GM19452 (cell line): ENCODE measurements around the gene PRKAG2.
"Not testable (repeated sequence)": the region's sequence is repeated elsewhere in the genome, so short reads cannot be mapped to it uniquely, and the experiment has no call there.

ENCODE experiments used
- ATAC-seq: cut with Tn5 transposase; IDR thresholded peaks from one replicate; pipeline ENCODE4 v1.9.1; 2021; ENCODE audit not compliant: unreplicated experiment

Gene PRKAG2

DNA sequence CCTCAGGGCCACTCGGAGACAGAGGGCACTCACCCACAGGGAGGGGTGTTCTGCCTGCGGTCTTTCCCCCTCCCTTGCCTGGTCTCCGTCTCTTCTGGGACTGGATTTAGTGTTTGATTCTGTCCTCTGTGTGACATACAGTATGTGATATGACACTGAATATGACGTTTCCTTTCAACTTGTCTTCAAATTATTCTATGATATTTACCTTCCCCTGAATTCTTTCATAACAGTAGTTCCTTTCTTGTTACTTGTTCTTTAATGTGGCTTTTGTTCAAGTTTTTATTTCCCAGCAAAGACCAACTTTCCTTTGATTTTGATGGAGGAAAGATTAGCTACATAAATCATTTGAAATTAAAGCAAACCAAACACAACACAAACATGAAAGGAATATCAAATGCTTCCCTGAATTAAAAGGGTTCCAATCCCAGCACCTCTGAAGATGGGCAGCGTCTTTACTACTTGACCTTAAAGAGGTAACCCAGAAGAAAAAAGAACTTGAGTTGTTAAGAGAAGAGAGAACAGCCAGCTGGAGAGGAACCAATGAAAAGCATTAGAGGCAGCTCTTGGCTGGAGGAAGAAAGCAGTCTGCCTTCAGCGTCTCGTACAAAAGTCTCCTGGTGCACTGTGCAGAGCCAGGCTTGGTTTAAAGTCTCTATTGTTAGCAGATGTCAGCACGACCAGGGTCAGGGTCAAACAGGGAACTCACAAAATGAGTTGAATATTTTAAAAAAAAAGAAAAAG lies 338.9 kb downstream of the PRKAG2 start:
- no peak for ATAC-seq

DNA sequence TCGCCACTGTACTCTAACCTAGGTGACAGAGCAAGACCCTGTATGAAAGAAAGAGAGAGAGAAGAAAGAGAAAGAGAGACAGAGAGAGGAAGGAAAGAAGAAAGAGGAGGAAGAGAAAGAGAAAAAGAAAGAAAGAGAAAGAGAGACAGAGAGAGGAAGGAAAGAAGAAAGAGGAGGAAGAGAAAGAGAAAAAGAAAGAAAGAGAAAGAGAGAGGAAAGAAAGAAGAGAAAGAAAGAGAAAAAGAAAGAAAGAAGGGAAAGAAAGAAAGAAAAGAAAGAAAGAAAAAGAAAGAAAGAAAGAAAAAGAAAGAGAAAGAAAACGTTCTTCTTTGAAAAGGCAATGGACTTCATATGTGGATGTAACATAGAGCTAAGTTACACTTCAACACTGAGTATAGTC lies 340.7 kb downstream of the PRKAG2 start:
- not testable (repeated sequence) for ATAC-seq

DNA sequence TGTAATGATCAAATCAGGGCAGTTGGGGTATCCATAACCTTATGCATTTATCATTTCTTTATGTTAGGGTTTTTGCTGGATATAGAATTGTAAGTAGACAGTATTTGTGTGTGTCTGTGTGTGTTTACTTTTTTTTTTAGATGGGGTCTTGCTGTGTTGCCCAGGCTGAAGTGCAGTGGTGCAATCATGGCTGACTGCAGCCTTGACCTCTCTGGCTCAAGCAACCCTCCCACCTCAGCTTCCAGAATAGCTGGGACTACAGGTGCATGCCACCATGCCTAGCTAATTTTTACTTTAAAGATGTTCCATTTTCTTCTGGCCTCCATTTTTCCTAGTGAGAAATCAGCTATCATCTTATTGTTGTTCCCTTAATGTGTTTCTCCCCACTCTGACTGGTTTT lies 347.1 kb downstream of the PRKAG2 start:
- ATAC-seq = no peak

DNA sequence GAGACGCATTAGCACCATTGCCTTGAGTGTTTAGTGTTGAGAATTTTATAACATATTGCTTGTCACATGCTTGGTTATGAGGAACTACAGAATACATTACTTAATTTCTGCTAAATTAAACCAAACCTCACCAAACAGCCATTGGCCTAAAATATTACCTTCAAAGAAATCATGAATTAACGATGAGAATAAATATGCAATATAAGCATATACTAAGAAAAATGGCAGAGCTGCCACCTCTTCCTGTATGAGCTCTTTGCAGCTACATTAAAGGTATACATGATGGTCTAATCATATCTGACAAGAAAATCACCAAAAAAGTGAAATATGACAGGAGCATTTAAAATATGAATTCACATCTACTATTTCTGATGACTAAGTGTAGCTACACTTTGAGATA lies 352.1 kb downstream of the PRKAG2 start:
- no peak for ATAC-seq

DNA sequence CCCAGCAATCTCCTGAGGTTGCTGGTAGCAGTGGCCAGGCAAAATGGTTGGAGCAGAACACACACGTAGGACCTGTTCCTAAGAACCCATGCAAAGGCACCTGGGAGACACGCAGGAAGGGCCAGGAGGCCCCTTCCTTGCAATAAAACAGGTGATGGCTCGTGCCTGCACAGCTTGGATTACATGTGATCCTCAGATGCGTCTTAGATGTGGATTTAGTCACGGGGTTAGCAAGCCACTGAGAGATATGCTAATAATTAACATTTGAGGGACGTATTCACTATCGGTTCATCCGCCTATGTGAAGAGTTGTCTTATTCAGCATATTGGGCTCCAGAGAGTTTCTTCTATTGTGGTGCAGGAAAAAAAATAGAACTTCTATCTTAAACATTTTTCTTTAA lies 352.6 kb downstream of the PRKAG2 start:
- ATAC-seq = no peak

DNA sequence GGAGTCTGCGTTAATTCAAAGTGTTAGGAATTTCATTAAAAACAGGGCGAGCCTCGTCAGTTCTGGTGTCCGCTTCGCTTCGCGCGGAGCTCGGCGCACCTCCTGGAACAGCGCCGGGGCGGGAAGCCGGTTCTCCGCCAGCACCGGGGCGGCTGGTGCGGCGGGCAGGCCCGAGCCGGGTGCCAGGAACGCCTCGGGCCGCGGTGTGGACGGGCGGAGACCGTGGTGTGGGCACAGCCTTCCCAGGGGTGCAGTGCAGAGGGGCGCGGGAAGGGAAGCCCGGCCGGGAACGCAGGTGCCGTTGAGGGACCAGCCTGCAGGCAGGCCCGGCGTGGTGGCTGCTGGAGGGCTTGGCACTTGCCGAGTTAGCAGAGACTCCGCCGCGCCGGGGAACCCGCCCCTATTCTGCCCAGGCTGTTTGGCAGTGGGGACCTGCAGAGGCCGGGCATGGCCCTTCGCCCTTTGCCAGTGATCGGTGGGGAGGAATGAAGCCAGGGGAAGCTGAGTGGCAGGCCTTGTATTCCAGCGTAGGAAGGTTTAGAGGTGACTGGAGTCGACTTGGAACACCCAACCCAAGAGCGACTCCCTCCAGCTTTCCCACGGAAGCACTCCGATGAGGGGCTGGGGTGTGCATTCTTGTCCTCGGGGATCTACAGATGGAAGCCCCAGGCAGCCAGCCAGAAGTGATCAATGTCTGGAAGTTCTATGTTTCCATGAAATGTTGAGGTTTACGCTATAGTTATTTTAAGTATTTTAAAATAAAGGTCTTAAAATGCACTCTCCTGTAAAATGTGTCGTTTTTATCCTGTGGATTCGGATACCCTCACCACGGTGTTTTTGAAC lies 356.3 kb downstream of the PRKAG2 start:
- peak; percentile 2 for ATAC-seq

GRCh38 chr7:151519765-151520418 lies 357.0 kb downstream of the PRKAG2 start, which contains the start of gene RHEB:
Gene RHEB (minus strand): TSS chr7:151519895. CDS start chr7:151519511, 384 bp downstream.
- peak; percentile 75 for ATAC-seq

DNA sequence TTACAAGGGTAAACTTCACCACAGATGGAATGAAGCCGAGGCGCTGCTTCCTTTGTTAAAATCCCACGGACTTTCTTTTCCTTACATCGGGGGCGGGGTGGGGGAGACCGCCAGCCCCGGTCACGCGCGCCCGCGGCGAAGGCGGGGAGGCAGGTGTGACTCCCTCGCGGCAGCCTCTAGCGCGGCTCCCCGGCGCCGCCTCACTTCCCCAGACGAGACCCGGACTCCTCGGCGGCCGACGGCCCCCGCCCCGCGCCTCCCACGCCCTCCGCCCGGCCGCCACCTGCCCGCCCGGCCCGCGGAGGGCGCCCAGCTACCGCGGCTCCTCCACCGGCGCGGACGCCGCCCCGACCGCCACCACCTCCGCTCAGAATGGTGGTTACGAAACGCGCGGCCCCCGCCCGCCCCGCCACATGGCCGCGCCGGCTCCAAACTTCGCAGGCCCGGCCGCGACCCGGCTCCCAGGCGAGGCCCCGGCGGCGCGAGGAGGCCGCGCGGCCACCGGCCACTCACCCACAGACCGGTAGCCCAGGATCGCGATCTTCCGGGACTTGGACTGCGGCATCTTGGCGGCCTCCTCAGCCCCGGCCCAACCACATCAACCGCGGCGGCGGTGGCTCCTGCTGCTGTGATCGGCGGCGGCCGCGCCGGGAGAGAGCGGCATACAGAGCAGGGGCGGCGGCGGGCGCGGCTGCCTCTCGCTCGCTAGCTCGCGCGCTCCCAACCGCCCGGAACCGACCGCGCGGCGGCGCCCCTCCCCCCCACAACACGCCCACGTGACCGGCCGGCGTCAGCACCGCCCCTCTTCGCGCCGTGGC lies 357.8 kb downstream of the PRKAG2 start:
- ATAC-seq = peak; percentile 44

DNA sequence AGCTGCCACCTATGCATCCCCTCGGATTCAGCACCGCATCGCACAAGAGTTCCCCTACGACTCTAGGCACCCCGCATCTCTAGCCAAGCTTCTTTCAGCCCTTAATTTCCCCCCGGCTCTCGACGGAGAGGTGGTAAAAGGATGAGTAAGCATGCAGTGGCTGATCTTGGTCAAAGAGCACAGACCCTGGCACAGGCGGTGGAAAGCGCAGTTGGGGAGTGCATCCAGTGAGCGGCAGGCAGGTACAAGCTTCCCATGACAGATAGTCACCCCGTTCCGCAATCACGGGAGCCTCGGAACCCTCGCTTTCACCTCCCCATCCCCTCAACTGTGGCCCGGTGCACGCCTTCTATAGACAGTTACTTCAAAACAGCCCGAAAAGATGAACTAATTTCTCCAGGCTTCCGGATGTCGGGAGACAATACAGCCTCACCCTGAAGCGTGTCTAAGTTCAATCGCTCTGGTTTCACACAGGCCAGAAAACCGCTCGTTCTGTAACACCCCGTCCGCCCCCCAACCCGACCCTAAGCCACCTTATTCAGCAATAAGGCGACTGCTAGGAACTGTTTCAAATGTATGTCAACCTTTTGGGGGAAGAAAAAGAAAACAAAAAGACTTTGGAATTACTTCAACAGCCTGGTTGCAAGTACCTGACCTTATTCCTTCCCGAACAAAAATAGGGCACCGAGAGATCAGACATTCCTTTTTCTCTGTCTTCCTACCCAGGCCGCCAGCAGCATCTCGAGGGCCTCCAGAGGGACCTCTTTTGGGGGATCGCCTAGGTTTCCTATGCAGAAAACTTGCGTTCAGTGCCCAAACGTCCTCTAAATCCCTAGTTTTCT lies 358.6 kb downstream of the PRKAG2 start:
- no peak for ATAC-seq

GRCh38 chr7:151517601-151518104 lies 359.3 kb downstream of the PRKAG2 start:
- ATAC-seq = no peak

GRCh38 chr7:151515276-151515565 lies 361.7 kb downstream of the PRKAG2 start:
- ATAC-seq = no peak

DNA sequence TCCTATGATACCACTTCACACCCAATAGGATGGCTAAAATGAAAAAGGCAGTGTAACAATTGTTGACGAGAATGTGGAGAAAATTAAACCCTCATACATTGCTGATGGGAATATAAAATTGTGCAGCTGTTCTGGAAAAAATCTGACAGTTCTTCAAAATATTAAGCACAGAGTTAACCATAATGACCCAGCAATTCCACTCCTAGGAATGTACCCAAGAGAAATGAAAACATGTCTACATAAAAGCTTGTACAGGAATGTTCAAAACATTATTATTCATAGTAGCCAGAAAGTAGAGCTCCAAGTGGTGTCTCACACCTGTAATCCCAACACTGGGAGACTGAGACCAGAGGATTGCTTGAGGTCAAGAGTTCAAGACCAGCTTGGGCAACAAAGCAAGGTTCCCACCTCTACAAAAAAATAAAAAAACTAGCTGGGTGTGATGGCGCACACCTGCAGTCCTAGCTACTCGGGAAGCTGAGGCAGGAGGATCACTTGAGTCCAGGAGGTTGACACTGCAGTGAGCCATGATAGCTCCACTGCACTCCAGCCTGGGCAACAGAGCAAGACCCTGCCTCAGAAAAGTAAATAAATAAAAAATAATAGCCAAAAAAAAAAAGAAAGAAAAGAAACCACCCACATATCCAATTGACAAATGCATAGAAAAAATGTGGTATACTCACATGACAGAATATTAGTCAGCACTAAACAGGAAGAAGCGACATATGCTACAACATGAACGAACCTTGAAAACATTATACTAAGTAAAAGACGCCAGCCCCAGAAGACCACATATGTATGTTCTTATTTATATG lies 362.2 kb downstream of the PRKAG2 start:
- no peak for ATAC-seq

- no peak for ATAC-seq
Measured at GRCh38 chr7:151513133-151513532, 363.8 kb downstream of the PRKAG2 start.

DNA sequence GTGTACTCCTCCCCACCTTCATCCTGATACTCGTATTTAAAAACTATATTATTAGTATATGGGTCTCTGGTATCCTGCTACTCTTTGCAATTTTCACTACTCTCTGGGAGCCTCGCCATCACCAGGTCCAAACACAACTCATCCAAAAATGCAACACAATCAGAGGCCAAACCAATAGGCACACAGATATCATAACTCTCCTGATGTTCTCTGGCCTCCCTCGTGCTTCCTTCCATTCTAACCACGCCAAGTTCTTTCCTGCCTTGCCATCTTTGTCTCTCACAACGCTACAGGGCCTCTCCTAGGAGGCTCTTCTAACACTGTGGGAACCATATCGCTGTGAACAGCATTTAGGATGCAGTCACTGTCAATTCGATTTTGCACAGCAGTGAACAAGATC lies 364.6 kb downstream of the PRKAG2 start:
- no peak for ATAC-seq

DNA sequence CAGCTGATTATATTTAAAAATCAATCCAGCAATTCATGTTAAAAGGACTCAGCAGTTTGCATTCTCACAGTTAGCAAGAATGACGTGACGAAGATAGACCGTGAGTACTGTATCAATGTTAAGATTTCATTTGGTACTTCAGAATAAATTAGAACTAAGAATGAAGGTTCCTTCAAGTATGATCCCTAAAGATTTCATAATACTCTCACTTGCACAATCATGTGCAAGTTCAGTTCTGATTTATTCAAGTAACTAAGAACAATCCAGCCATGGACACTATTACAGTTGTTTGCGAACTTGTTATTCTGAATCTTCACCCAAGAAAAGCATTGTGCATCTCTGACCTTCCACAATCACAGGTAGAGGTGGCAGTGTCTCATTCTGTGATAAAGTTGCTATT lies 365.0 kb downstream of the PRKAG2 start:
- no peak for ATAC-seq

DNA sequence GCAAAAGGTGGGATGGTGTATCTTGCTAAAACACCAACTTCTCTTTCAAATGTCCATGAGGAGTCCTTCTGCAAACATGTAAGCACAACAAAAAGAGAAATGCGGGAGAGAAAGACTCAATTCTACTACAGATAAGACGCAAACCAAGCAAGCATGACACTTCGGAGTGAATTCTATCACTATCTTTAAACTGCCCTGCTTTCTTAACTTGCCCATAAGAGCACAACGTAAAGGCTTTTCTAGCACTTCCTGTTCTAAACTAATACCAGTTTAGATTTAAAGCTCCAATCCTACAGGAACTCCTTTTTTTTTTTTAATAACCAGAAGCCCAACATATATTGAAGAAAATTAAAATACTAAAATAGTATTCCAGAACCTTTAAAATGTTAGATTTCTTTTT lies 365.6 kb downstream of the PRKAG2 start:
- ATAC-seq = no peak

GRCh38 chr7:151509670-151510333 lies 367.1 kb downstream of the PRKAG2 start:
- ATAC-seq = no peak

DNA sequence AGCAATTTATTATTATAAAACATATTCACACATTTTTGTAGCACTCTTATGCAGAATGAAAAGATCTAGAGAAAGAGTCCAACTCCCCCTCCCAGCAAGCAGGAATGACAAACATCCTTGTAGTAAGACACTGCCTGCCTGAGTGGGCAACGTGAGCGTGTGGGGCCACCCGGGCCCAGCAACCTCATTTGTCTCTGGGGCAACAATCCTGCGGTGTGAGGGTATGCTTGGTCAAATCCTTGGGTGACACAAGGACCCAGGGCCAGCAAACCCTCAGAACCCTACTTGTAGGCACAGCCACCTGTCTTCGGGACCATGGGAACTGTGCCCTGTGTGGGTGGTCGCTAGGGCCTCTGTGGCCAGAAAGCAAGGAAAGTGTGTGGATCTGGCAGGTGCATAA lies 367.9 kb downstream of the PRKAG2 start:
- ATAC-seq = no peak

- no peak for ATAC-seq
Measured at GRCh38 chr7:151507806-151508205, 369.1 kb downstream of the PRKAG2 start.
